DOHH2 (cell line): ENCODE measurements around the gene EPM2AIP1.

ENCODE experiments used
- H3F3A ChIP-seq: fragments of 200-600 bp; sonication (generic), shearing (Covaris generic); 2 replicates; pipeline ENCODE4 v1.6.0; 2016; ENCODE audit warnings: antibody characterized with exemption, mild to moderate bottlenecking; ENCODE audit not compliant: control insufficient read depth, insufficient read depth
- H3K27ac ChIP-seq: fragments of 200-600 bp; sonication (generic); 2 replicates; pipeline ENCODE4 v1.5.1; 2014; ENCODE audit warnings: low read depth, mild to moderate bottlenecking, low read length, moderate library complexity
- H3K27me3 ChIP-seq: fragments of 200-600 bp; sonication (generic); 2 replicates; pipeline ENCODE4 v1.6.1; 2014; ENCODE audit warnings: mild to moderate bottlenecking, low read length, mixed read lengths; ENCODE audit not compliant: control insufficient read depth
- H3K36me3 ChIP-seq: fragments of 200-600 bp; sonication (generic); 2 replicates; pipeline ENCODE4 v1.6.1; 2014; ENCODE audit warnings: mild to moderate bottlenecking, low read length, moderate library complexity, mixed read lengths; ENCODE audit not compliant: control insufficient read depth
- H3K4me1 ChIP-seq: fragments of 200-600 bp; sonication (generic); 2 replicates; pipeline ENCODE4 v1.6.1; 2014; ENCODE audit warnings: mild to moderate bottlenecking, low read length, mixed read lengths; ENCODE audit not compliant: control insufficient read depth
- H3K4me2 ChIP-seq: fragments of 200-600 bp; sonication (generic); 2 replicates; pipeline ENCODE4 v1.6.0; 2014; ENCODE audit warnings: mild to moderate bottlenecking, low read length, moderate library complexity
- H3K4me3 ChIP-seq: fragments of 200-600 bp; sonication (generic); 2 replicates; pipeline ENCODE4 v1.5.1; 2014; ENCODE audit warnings: mild to moderate bottlenecking, low read length, mixed read lengths
- H3K79me2 ChIP-seq: fragments of 200-600 bp; sonication (generic); 2 replicates; pipeline ENCODE4 v1.6.1; 2014; ENCODE audit warnings: mild to moderate bottlenecking, low read length, mixed read lengths; ENCODE audit not compliant: control insufficient read depth
- H3K9me2 ChIP-seq: fragments of 200-600 bp; sonication (generic); replicated peaks from 2 replicates; pipeline ENCODE4 v1.6.1; 2014; ENCODE audit warnings: mild to moderate bottlenecking, low read length, mixed read lengths; ENCODE audit not compliant: control insufficient read depth
- H3K9me3 ChIP-seq: fragments of 200-600 bp; sonication (generic); 2 replicates; pipeline ENCODE4 v1.6.1; 2014; ENCODE audit warnings: antibody characterized with exemption, low read length, mixed read lengths; ENCODE audit not compliant: control insufficient read depth, insufficient read depth
- H4K20me1 ChIP-seq: fragments of 200-600 bp; sonication (generic); 2 replicates; pipeline ENCODE4 v1.6.0; 2014; ENCODE audit warnings: low read depth, mild to moderate bottlenecking, antibody characterized with exemption, low read length, moderate library complexity; ENCODE audit not compliant: control insufficient read depth, insufficient read depth
- CTCF ChIP-seq: fragments of 200-600 bp; sonication (generic); IDR thresholded peaks from one replicate; pipeline ENCODE4 v1.5.1; 2014; ENCODE audit warnings: antibody characterized with exemption, mild to moderate bottlenecking, low read depth, low read length; ENCODE audit not compliant: poor library complexity, severe bottlenecking
- EZH2phosphoT487 ChIP-seq: fragments of 200-600 bp; sonication (generic); IDR thresholded peaks from 2 replicates; pipeline ENCODE4 v1.6.1; 2017; ENCODE audit warnings: borderline replicate concordance, mild to moderate bottlenecking, antibody characterized with exemption, low read length, moderate library complexity, mixed read lengths

The EPM2AIP1 gene

DNA sequence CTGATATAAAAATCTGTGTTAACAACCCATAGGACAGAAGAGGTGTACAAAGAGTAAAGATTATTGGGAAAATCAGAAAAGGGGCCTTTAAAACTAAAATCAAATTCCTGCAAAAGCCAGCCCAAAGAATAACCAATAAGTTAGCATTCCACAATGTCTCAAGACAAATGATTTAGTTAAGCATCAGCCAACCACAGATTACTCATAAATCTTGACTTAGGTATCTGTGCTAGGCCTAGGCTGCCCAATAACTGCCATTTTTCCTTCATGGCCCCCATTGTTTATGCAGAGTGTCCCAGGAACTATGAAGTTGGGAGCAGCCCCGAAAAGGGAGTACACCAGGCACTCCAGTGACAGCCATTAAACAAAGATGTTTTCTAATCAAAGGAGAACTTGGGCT, 55.4 kb downstream of the EPM2AIP1 start:
- no peak overlapping the region for H3K27ac ChIP-seq
- peaks cover 3% of the 10 kb centered on the region; the same call in 1 of the 2 replicates for H3K4me1 ChIP-seq
- H3K4me2 ChIP-seq = no peak overlapping the region
- H3K27me3 ChIP-seq = no peaks in the 10 kb centered on the region
- no peaks in the 10 kb centered on the region for H4K20me1 ChIP-seq
- H3K36me3 ChIP-seq = no peaks in the 10 kb centered on the region
- no peak overlapping the region for H3K4me3 ChIP-seq
- H3K79me2 ChIP-seq = peaks cover 24% of the 10 kb centered on the region
- TF ChIP-seq CTCF (no peak), EZH2phosphoT487 (no peak)
- no peaks in the 10 kb centered on the region for H3K9me3 ChIP-seq
- no peaks in the 10 kb centered on the region for H3K9me2 ChIP-seq
- no peaks in the 10 kb centered on the region for H3F3A ChIP-seq
